HCT116 (cell line): ENCODE results near the gene CHM. TPM values are rescaled to one million over a fixed set of nuclear protein-coding genes. Genes with fewer than 3 reads are reported as not detected.

Source experiments
- ATAC-seq: fragments of 200-7000 bp; cut with Tn5 transposase; 2 replicates; pipeline ENCODE4 v1.9.1; 2020; ENCODE audit warnings: mild to moderate bottlenecking, moderate library complexity
- BruUV-seq: library from RNA; stranded (reverse); fragments of 400-500 nt; replicated peaks from 2 replicates; lab custom pipeline; 2021; lab: Mats Ljungman, UMichigan
- CTCF ChIA-PET: fragments of 300-600 bp; sonication (Branson Sonifier 250); formaldehyde crosslinking; loops from one replicate; lab custom pipeline; 2021; ENCODE audit warnings: antibody characterized with exemption; lab: Charles Lee
- POLR2A ChIA-PET: fragments of 300-600, 350-600 bp; sonication (Branson Sonifier 250); formaldehyde crosslinking; loops from one replicate; lab custom pipeline; 2021; ENCODE audit warnings: antibody characterized with exemption; lab: Charles Lee
- RAD21 ChIA-PET, 2 experiments: fragments of 300-600 bp; sonication (Branson Sonifier 250); formaldehyde crosslinking; loops; one replicate each; lab custom pipeline; 2023; ENCODE audit warnings: low total read pairs in 2 of 2; ENCODE audit not compliant: uncharacterized antibody in 2 of 2, unreplicated experiment in 2 of 2, low non-redundant PET in 1 of 2; lab: Charles Lee
- DNase-seq: peaks from one replicate; pipeline ENCODE4 v3.0.0-alpha.2; 2010; ENCODE audit warnings: low read depth, low spot score
- H2AFZ ChIP-seq: fragments of 200-600 bp; shearing (Covaris generic), sonication (generic); 2 replicates; pipeline ENCODE4 v1.6.1; 2017; ENCODE audit warnings: low read depth, mixed run types, mixed read lengths, antibody characterized with exemption, low read length; ENCODE audit not compliant: poor library complexity, severe bottlenecking
- H3K27ac ChIP-seq: 2 replicates; pipeline ENCODE4 v1.5.1; 2012; ENCODE audit warnings: low read depth, low read length
- H3K27me3 ChIP-seq: fragments of 200-600 bp; sonication (generic); 2 replicates; pipeline ENCODE4 v1.6.1; 2016; ENCODE audit warnings: mixed run types, low read length, mixed read lengths; ENCODE audit not compliant: insufficient read depth
- H3K36me3 ChIP-seq, 2 experiments: fragments of 200-500 bp in 1 of 2; fragments of 200-600 bp in 1 of 2; sonication (Bioruptor generic) in 1 of 2; sonication (generic) in 1 of 2; 2 replicates each; pipeline versions ENCODE4 v1.5.1 to v1.6.1; 2014 to 2016; ENCODE audit warnings: low read length in 2 of 2, inconsistent platforms in 1 of 2, mixed read lengths in 1 of 2, mixed run types in 1 of 2; ENCODE audit not compliant: insufficient read depth in 2 of 2, control insufficient read depth in 1 of 2
- H3K4me1 ChIP-seq, 2 experiments: fragments of 200-600 bp in 1 of 2; sonication (generic) in 1 of 2; 2 replicates each; pipeline versions ENCODE4 v1.5.1 to v1.6.1; 2012 to 2017; ENCODE audit warnings: low read length in 2 of 2, inconsistent platforms in 1 of 2, mild to moderate bottlenecking in 1 of 2, mixed read lengths in 1 of 2, mixed run types in 1 of 2, moderate library complexity in 1 of 2; ENCODE audit not compliant: insufficient read depth in 2 of 2, control insufficient read depth in 1 of 2
- H3K4me2 ChIP-seq: fragments of 200-600 bp; sonication (generic); 2 replicates; pipeline ENCODE4 v1.6.1; 2017; ENCODE audit warnings: mixed run types, low read length, mixed read lengths
- H3K4me3 ChIP-seq, 2 experiments: fragments of 200-600 bp in 1 of 2; sonication (generic) in 1 of 2; replicated peaks in 1 of 2; 2 replicates each; pipeline ENCODE4 v1.5.1; 2011 to 2016; ENCODE audit warnings: low read length in 2 of 2, control low read depth in 1 of 2, low read depth in 1 of 2, mild to moderate bottlenecking in 1 of 2, mixed read lengths in 1 of 2, mixed run types in 1 of 2
- H3K79me2 ChIP-seq: fragments of 200-600 bp; sonication (generic); 2 replicates; pipeline ENCODE4 v1.6.1; 2017; ENCODE audit warnings: mild to moderate bottlenecking, mixed run types, low read length, moderate library complexity, mixed read lengths; ENCODE audit not compliant: insufficient read depth
- H3K9ac ChIP-seq: fragments of 200-600 bp; sonication (generic); 2 replicates; pipeline ENCODE4 v1.6.1; 2016; ENCODE audit warnings: low read length, mixed read lengths
- H3K9me2 ChIP-seq: fragments of 200-600 bp; sonication (generic), shearing (Covaris generic); 2 replicates; pipeline ENCODE4 v1.6.1; 2017; ENCODE audit warnings: mixed run types, mild to moderate bottlenecking, moderate library complexity; ENCODE audit not compliant: insufficient read depth
- H3K9me3 ChIP-seq, 2 experiments: fragments of 200-500 bp in 1 of 2; fragments of 200-600 bp in 1 of 2; sonication (Bioruptor generic) in 1 of 2; sonication (generic) in 1 of 2; 2 replicates each; pipeline ENCODE4 v1.6.1; 2014 to 2017; ENCODE audit warnings: low read length in 2 of 2, mixed read lengths in 2 of 2, inconsistent platforms in 1 of 2, low read depth in 1 of 2, mild to moderate bottlenecking in 1 of 2, mixed run types in 1 of 2, moderate library complexity in 1 of 2; ENCODE audit not compliant: control insufficient read depth in 1 of 2, insufficient read depth in 1 of 2
- H4K20me1 ChIP-seq: fragments of 200-600 bp; sonication (generic), shearing (Covaris generic); 2 replicates; pipeline ENCODE4 v1.6.1; 2017; ENCODE audit warnings: mixed run types, mild to moderate bottlenecking, moderate library complexity; ENCODE audit not compliant: insufficient read depth
- ATF3 ChIP-seq: IDR thresholded peaks from 2 replicates; pipeline ENCODE4 v1.6.1; 2012
- CEBPB ChIP-seq: IDR thresholded peaks from 2 replicates; pipeline ENCODE4 v1.6.1; 2012; ENCODE audit warnings: low read depth
- EGR1 ChIP-seq: IDR thresholded peaks from 2 replicates; pipeline ENCODE4 v1.6.1; 2012; ENCODE audit warnings: low read depth
- EZH2 ChIP-seq: fragments of 200-600 bp; sonication (generic); IDR thresholded peaks from 2 replicates; pipeline ENCODE4 v1.6.1; 2017; ENCODE audit warnings: antibody characterized with exemption, mixed run types
- EZH2phosphoT487 ChIP-seq: fragments of 200-600 bp; IDR thresholded peaks from 2 replicates; pipeline ENCODE4 v1.6.1; 2018; ENCODE audit warnings: antibody characterized with exemption, borderline replicate concordance
- JUND ChIP-seq: IDR thresholded peaks from 2 replicates; pipeline ENCODE4 v1.6.1; 2012
- POLR2A ChIP-seq: IDR thresholded peaks from 2 replicates; pipeline ENCODE4 v1.7.0; 2011; ENCODE audit warnings: borderline replicate concordance; ENCODE audit not compliant: insufficient read depth, insufficient read length; ENCODE audit errors: extremely low read depth
- SIN3A ChIP-seq: IDR thresholded peaks from 2 replicates; pipeline ENCODE4 v1.6.1; 2012; ENCODE audit warnings: low read depth
- SP1 ChIP-seq: IDR thresholded peaks from 2 replicates; pipeline ENCODE4 v1.6.1; 2012; ENCODE audit warnings: low read depth
- SRF ChIP-seq: IDR thresholded peaks from 2 replicates; pipeline ENCODE4 v1.6.1; 2012; ENCODE audit warnings: low read depth
- TCF7L2 ChIP-seq: IDR thresholded peaks from 2 replicates; pipeline ENCODE4 v1.7.0; 2011; ENCODE audit warnings: borderline replicate concordance, inconsistent platforms; ENCODE audit not compliant: insufficient read depth, insufficient read length; ENCODE audit errors: extremely low read depth
- YY1 ChIP-seq: IDR thresholded peaks from 2 replicates; pipeline ENCODE4 v1.6.1; 2011; ENCODE audit warnings: low read length, low read depth, moderate library complexity, mild to moderate bottlenecking; ENCODE audit not compliant: insufficient replicate concordance; ENCODE audit errors: extremely low read depth
- ZBTB33 ChIP-seq: IDR thresholded peaks from 2 replicates; pipeline ENCODE4 v1.6.1; 2011; ENCODE audit warnings: mild to moderate bottlenecking, low read length, moderate library complexity; ENCODE audit not compliant: insufficient replicate concordance; ENCODE audit errors: extremely low read depth
- ZNF274 ChIP-seq: fragments of 200-500 bp; sonication (Bioruptor generic); IDR thresholded peaks from 2 replicates; pipeline ENCODE4 v1.6.1; 2014; ENCODE audit warnings: mild to moderate bottlenecking, low read depth, low read length, inconsistent platforms
- intact Hi-C: fragments of 100-400 bp; cut with micrococcal nuclease; formaldehyde crosslinking; loops from 2 replicates; pipeline ENCODE4 v1.10.0; 2022
- total RNA-seq: library from RNA; stranded (reverse); gene quantifications from one replicate; pipeline ENCODE4 v1.2.1, GENCODE V29; 2021; ENCODE audit not compliant: unreplicated experiment
- TF ChIP-seq, protein P1 (sequence below): IDR thresholded peaks from 2 replicates; pipeline ENCODE4 v1.6.1; 2012
- TF ChIP-seq, protein P2 (sequence below), 3 experiments: fragments of 200-600 bp in 1 of 3; sonication (generic) in 1 of 3; IDR thresholded peaks in 2 of 3; conservative IDR thresholded peaks in 1 of 3; 2 replicates each; pipeline ENCODE4 v1.5.1; 2012 to 2017; ENCODE audit warnings: low read depth in 2 of 3, low read length in 2 of 3, antibody characterized with exemption in 1 of 3, borderline replicate concordance in 1 of 3, control low read depth in 1 of 3, mild to moderate bottlenecking in 1 of 3, mixed read lengths in 1 of 3, mixed run types in 1 of 3, moderate library complexity in 1 of 3; ENCODE audit not compliant: insufficient read depth in 1 of 3

CHM gene
- total RNA-seq, 1 experiment from 2014 or later: 17.1 TPM

- H3K4me3 ChIP-seq: no peak overlapping the region
- POLR2A ChIA-PET: no interaction called here
- DNase-seq: no peak
These were observed 218.6 kb downstream of the CHM start for GRCh38 chrX:85828771-85829170.

GRCh38 chrX:85815203-85815751 is 232.1 kb downstream of the CHM start:
- H3K4me1 ChIP-seq: no peaks in the 10 kb centered on the region
- H4K20me1 ChIP-seq: no peaks in the 10 kb centered on the region
- no peaks in the 10 kb centered on the region for H3K79me2 ChIP-seq
- H3K27ac ChIP-seq: no peak overlapping the region
- H3K4me3 ChIP-seq: no peak overlapping the region
- H3K4me2 ChIP-seq: no peak overlapping the region
- no peak overlapping the region for H2AFZ ChIP-seq
- RAD21 ChIA-PET: no interaction called here
- POLR2A ChIA-PET: no interaction called here
- H3K9me2 ChIP-seq: no peaks in the 10 kb centered on the region
- no peaks in the 10 kb centered on the region for H3K27me3 ChIP-seq
- intact Hi-C loops: no loop called here
- H3K9ac ChIP-seq: no peak overlapping the region
- no peaks in the 10 kb centered on the region for H3K36me3 ChIP-seq
- DNase-seq (no peak), ATAC-seq (no peak)
- BruUV-seq: no TSS peak
- CTCF ChIA-PET: no interaction called here
- H3K9me3 ChIP-seq: no peaks in the 10 kb centered on the region
- TF ChIP-seq SIN3A (no peak), TCF7L2 (no peak), ZNF274 (no peak), ZBTB33 (no peak), YY1 (no peak), SP1 (no peak), EZH2 (no peak), CEBPB (no peak), SRF (no peak), ATF3 (no peak), JUND (no peak), EZH2phosphoT487 (no peak)
- TF ChIP-seq, protein P1, sequence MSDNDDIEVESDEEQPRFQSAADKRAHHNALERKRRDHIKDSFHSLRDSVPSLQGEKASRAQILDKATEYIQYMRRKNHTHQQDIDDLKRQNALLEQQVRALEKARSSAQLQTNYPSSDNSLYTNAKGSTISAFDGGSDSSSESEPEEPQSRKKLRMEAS: no peak
- TF ChIP-seq, protein P2, sequence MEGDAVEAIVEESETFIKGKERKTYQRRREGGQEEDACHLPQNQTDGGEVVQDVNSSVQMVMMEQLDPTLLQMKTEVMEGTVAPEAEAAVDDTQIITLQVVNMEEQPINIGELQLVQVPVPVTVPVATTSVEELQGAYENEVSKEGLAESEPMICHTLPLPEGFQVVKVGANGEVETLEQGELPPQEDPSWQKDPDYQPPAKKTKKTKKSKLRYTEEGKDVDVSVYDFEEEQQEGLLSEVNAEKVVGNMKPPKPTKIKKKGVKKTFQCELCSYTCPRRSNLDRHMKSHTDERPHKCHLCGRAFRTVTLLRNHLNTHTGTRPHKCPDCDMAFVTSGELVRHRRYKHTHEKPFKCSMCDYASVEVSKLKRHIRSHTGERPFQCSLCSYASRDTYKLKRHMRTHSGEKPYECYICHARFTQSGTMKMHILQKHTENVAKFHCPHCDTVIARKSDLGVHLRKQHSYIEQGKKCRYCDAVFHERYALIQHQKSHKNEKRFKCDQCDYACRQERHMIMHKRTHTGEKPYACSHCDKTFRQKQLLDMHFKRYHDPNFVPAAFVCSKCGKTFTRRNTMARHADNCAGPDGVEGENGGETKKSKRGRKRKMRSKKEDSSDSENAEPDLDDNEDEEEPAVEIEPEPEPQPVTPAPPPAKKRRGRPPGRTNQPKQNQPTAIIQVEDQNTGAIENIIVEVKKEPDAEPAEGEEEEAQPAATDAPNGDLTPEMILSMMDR (IDR thresholded peaks at IDR 0.05 in 2 of 3, conservative IDR thresholded peaks at IDR 0.05 in 1 of 3; ENCODE audit: borderline replicate concordance in 1 of 3, insufficient read depth in 1 of 3, low read depth in 2 of 3, low read length in 2 of 3): no peak

More at GRCh38 chrX:85828771-85829170, 218.6 kb downstream of the CHM start:
- Histone ChIP-seq H3K36me3 (no peaks in the 10 kb centered on the region), H3K27me3 (no peaks in the 10 kb centered on the region), H3K79me2 (no peaks in the 10 kb centered on the region), H3K4me2 (no peak overlapping the region), H4K20me1 (no peaks in the 10 kb centered on the region), H3K9me2 (no peaks in the 10 kb centered on the region), H3K9ac (no peak overlapping the region), H2AFZ (no peak overlapping the region), H3K4me1 (no peaks in the 10 kb centered on the region), H3K27ac (no peak overlapping the region), H3K9me3 (no peaks in the 10 kb centered on the region)
- RAD21 ChIA-PET: no interaction called here
- no peak for ATAC-seq
- BruUV-seq: no TSS peak
- intact Hi-C loops: no loop called here
- TF ChIP-seq SIN3A (no peak), EGR1 (no peak), POLR2A (no peak), SP1 (no peak)
- TF ChIP-seq, protein P1: no peak
- CTCF ChIA-PET: no interaction called here
